Measurements from ENCODE around the gene TSG101.

TSG101 gene

GRCh38 chr11:18491924-18492323 lies 34.8 kb downstream of the TSG101 start:
- DNase-seq (ENCODE audit: low read depth): no peak
- no peak for TF ChIP-seq POLR2A (IDR thresholded peaks at IDR 0.05; ENCODE audit: extremely low read depth, insufficient read length)
- no peak for TF ChIP-seq MAX (IDR thresholded peaks at IDR 0.05; ENCODE audit: low read depth, low read length)
- no peak for TF ChIP-seq MYC (IDR thresholded peaks at IDR 0.05; ENCODE audit: low read depth, low read length)
- TF ChIP-seq, protein P1, sequence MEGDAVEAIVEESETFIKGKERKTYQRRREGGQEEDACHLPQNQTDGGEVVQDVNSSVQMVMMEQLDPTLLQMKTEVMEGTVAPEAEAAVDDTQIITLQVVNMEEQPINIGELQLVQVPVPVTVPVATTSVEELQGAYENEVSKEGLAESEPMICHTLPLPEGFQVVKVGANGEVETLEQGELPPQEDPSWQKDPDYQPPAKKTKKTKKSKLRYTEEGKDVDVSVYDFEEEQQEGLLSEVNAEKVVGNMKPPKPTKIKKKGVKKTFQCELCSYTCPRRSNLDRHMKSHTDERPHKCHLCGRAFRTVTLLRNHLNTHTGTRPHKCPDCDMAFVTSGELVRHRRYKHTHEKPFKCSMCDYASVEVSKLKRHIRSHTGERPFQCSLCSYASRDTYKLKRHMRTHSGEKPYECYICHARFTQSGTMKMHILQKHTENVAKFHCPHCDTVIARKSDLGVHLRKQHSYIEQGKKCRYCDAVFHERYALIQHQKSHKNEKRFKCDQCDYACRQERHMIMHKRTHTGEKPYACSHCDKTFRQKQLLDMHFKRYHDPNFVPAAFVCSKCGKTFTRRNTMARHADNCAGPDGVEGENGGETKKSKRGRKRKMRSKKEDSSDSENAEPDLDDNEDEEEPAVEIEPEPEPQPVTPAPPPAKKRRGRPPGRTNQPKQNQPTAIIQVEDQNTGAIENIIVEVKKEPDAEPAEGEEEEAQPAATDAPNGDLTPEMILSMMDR (IDR thresholded peaks at IDR 0.05; ENCODE audit: low read depth, low read length): no peak
- H3K4me3 ChIP-seq (ENCODE audit: low read depth, low read length): no peak overlapping the region

- TF ChIP-seq POLR2A (IDR thresholded peaks at IDR 0.05; ENCODE audit: extremely low read depth, insufficient read length): no peak
- no peak for TF ChIP-seq MYC (IDR thresholded peaks at IDR 0.05; ENCODE audit: low read depth, low read length)
- TF ChIP-seq, protein P1 (IDR thresholded peaks at IDR 0.05; ENCODE audit: low read depth, low read length): no peak
- no peak for TF ChIP-seq MAX (IDR thresholded peaks at IDR 0.05; ENCODE audit: low read depth, low read length)
- DNase-seq (ENCODE audit: low read depth): no peak
- no peak overlapping the region for H3K4me3 ChIP-seq (ENCODE audit: low read depth, low read length)
Observed at GRCh38 chr11:18490736-18491485, 35.8 kb downstream of the TSG101 start.

- no peak overlapping the region for H3K4me3 ChIP-seq (ENCODE audit: low read depth, low read length)
- no peak for DNase-seq (ENCODE audit: low read depth)
- TF ChIP-seq MYC (IDR thresholded peaks at IDR 0.05; ENCODE audit: low read depth, low read length) (no peak), MAX (IDR thresholded peaks at IDR 0.05; ENCODE audit: low read depth, low read length) (no peak), POLR2A (IDR thresholded peaks at IDR 0.05; ENCODE audit: extremely low read depth, insufficient read length) (no peak)
- TF ChIP-seq, protein P1 (IDR thresholded peaks at IDR 0.05; ENCODE audit: low read depth, low read length): no peak
Observed at GRCh38 chr11:18490319-18490718, 36.4 kb downstream of the TSG101 start.

DNA sequence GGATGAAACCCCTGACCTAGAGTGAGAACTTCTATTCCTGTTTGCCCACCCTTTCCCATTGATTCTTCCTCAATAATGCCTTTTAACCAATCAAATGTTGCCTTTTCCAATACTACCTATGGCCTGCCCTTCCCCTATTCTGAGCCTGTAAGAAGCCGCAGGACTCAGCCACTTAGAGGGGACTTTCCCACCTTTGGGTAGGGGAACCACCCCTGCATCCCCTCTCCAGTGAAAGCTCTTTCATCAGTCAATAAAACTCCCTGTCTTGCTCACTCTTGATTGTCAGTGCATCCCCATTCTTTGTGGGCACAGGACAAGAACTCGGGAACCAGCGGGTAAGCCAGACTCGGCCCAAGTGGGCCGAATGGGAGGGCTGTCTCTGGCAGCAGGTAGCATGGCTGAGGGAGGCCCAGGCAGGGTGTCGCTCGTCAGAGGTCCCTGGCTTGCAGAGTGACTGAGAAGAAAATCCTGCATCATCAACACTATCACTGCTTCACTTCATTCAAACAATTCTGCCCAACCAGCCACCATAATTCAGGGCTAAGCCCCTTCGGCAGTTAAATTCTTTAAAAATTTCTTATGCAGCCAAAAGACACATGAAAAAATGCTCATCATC lies 40.7 kb downstream of the TSG101 start:
- no peak for DNase-seq (ENCODE audit: low read depth)
- H3K4me3 ChIP-seq (ENCODE audit: low read depth, low read length): no peak overlapping the region
- TF ChIP-seq MYC (IDR thresholded peaks at IDR 0.05; ENCODE audit: low read depth, low read length) (no peak), MAX (IDR thresholded peaks at IDR 0.05; ENCODE audit: low read depth, low read length) (no peak), POLR2A (IDR thresholded peaks at IDR 0.05; ENCODE audit: extremely low read depth, insufficient read length) (no peak)
- TF ChIP-seq, protein P1 (IDR thresholded peaks at IDR 0.05; ENCODE audit: low read depth, low read length): no peak

DNA sequence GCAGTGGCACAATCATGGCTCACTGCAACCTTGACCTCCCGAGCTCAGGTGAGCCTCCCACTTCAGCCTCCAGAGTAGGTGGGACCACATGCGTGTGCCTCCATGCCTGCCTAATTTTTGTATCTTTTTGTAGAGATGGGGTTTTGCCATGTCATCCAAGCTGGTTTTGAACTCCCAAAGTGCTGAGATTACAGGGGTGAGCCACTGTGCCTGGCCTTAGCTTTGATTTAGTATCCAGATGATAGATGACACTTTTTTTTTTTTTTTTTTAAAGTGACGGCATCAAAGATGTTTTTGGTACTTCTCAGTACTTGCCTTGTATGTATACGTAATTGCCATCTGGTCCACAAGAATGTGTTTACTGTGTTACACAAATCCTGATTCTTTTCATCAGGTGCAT lies 47.7 kb downstream of the TSG101 start:
- no peak overlapping the region for H3K4me3 ChIP-seq (ENCODE audit: low read depth, low read length)
- no peak for DNase-seq (ENCODE audit: low read depth)
- TF ChIP-seq POLR2A (IDR thresholded peaks at IDR 0.05; ENCODE audit: extremely low read depth, insufficient read length) (no peak), MYC (IDR thresholded peaks at IDR 0.05; ENCODE audit: low read depth, low read length) (no peak), MAX (IDR thresholded peaks at IDR 0.05; ENCODE audit: low read depth, low read length) (no peak)
- TF ChIP-seq, protein P1 (IDR thresholded peaks at IDR 0.05; ENCODE audit: low read depth, low read length): no peak

Measured in NB4 (cell line).